Esophagus squamous epithelium (tissue), 5 donors: ENCODE data around the gene WDR6. TPM values are rescaled to one million over a fixed set of nuclear protein-coding genes. Genes with fewer than 3 reads are reported as not detected.

ENCODE experiments used
- DNase-seq: peaks from one replicate; lab custom pipeline; 2025; lab: John Stamatoyannopoulos, UW
- H3K27ac ChIP-seq, 4 donors: fragments of 200-600 bp; sonication (generic); one replicate each; pipeline ENCODE4 v1.5.1; 2016 to 2019; ENCODE audit warnings: mild to moderate bottlenecking in 1 of 4
- H3K27me3 ChIP-seq, 4 donors: fragments of 200-600 bp; sonication (generic); 1 replicate in 3 of 4; 2 replicates in 1 of 4; pipeline versions ENCODE4 v1.5.1 to v1.6.0; 2017 to 2021; ENCODE audit warnings: antibody characterized with exemption in 1 of 4
- H3K36me3 ChIP-seq, 3 donors: fragments of 200-600 bp; sonication (generic); one replicate each; pipeline ENCODE4 v1.5.1; 2016 to 2019
- H3K4me1 ChIP-seq, 3 donors: fragments of 200-600 bp; sonication (generic); one replicate each; pipeline ENCODE4 v1.5.1; 2017 to 2019
- H3K4me3 ChIP-seq, 4 donors: fragments of 200-600 bp; sonication (generic); 1 replicate in 3 of 4; 2 replicates in 1 of 4; pipeline ENCODE4 v1.5.1; 2016 to 2019; ENCODE audit warnings: mild to moderate bottlenecking in 2 of 4, moderate library complexity in 1 of 4
- H3K9me3 ChIP-seq, 3 donors: fragments of 200-600 bp; sonication (generic); one replicate each; pipeline ENCODE4 v1.5.1; 2016 to 2019
- POLR2A ChIP-seq, 4 donors: fragments of 450-650 bp; IDR thresholded peaks; one replicate each; pipeline ENCODE4 v1.6.1; 2017; ENCODE audit warnings: antibody characterized with exemption in 4 of 4, mild to moderate bottlenecking in 4 of 4, moderate library complexity in 3 of 4
- WGBS, 2 donors: methylation state at CpG; one replicate each; pipeline ENCODE4 v1.1.5; 2018; 5-methylcytosine and 5-hydroxymethylcytosine counted together
- intact Hi-C: fragments of 100-400 bp; cut with DNase I; formaldehyde crosslinking; loops from one replicate; pipeline ENCODE4 v1.15.0; 2022
- total RNA-seq, 4 donors: library from RNA; depleted of rRNA; stranded (reverse); fragments of >200 nt; gene quantifications; one replicate each; pipeline ENCODE4 v1.1.0, GENCODE V29; 2016
- TF ChIP-seq, protein P1 (sequence below), 6 experiments: fragments of 450-650 bp in 4 of 6; fragments of 200-600 bp in 2 of 6; sonication (generic) in 2 of 6; IDR thresholded peaks; one replicate each; pipeline ENCODE4 v1.5.1; 2016 to 2019; ENCODE audit warnings: antibody characterized with exemption in 6 of 6, mild to moderate bottlenecking in 4 of 6, moderate library complexity in 4 of 6
- donor health status: DM: yes; HTN: yes; CAD: no.

WDR6 gene
- total RNA-seq, 4 donors from 2014 or later: 27.4 to 78.0 (median 37.6) TPM

DNA sequence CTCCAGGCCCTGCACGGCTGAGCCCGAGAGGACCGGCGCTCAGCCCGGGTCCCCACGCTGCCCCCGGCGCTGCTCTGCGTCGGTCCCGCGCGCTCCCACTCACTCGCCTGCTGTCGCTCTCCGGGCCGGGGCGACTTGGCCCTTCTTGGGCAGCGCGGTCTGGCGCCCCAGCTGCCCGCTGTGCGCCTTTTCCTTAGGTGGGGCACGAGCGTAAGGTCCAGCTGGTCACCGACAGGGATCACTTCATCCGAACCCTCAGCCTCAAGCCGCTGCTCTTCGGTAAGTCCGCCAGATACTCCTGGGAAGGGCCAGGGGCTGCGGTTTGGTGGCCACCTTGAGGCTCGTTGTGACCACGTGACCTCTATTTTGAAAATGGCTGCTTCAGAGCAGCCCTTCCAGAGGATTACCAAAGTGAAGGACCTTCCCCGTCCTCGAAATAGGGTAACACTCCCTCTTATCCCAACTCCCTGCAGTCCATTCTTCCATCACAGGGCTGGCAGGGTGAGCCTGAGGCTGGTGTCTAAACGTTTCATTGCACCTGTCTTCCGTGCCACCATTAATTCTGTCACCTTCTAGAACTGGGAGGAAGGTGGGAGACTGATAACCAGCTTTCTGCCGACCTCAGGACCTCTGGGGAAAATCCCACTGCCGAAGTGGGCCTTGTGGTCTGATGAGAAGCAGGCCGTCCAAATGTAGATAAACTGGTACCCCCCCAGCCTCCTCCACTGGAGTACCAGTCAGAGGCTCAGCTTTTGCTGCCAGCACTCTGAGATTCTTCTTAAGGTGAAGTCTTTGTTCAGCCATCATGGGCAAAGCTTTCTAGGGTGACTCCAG lies 16.3 kb upstream of the WDR6 start:
- H3K4me1 ChIP-seq: peaks cover 14 to 47% (median 22%) of the 10 kb centered on the region in 3 donors
- no peak for DNase-seq
- WGBS, 2 donors: 9 to 11% methylated on average over 5 to 24 of the region's 40 CpGs

DNA sequence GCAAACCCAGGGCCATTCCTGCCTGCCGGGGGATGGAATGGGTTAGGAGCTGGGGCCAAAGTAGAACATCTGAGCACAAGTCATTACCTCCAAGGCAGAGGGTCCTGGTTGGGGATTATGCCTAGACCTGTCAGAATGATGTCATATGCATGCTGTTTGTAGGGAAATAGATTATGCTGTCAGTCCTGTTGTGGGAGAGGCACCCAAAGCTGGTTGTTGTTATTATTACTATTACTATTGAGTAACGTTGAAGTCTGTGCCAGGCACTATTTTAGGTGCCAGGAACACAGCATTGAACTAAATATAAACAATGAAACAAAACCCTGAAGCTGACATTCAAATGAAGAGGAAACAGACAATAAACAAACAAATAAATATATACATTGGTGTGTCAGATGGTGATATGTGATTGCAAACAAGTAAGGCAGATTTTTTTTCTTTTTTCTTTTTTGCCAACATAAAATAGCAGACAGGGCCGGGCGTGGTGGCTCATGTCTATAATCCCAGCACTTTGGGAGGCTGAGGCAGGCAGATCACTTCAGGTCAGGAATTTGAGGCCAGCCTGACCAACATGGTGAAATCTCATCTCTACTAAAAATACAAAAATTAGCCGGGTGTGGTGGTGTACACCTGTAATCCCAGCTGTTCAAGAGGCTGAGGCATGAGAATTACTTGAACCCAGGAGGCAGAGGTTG lies 15.2 kb upstream of the WDR6 start:
- intact Hi-C loops: no loop called here
- 64 to 70% methylated on average over 4 to 5 of the region's 5 CpGs for WGBS, 2 donors
- no peaks in the 10 kb centered on the region for H3K9me3 ChIP-seq
- H3K27me3 ChIP-seq: no peaks in the 10 kb centered on the region
- H3K27ac ChIP-seq: peak overlapping the region in 1 of 4 donors; percentile 90
- H3K4me3 ChIP-seq: peak overlapping the region in 2 of 4 donors; percentile 91 to 96
- DNase-seq: no peak
- TF ChIP-seq POLR2A (IDR thresholded peaks at IDR 0.05): no peak
- TF ChIP-seq, protein P1, sequence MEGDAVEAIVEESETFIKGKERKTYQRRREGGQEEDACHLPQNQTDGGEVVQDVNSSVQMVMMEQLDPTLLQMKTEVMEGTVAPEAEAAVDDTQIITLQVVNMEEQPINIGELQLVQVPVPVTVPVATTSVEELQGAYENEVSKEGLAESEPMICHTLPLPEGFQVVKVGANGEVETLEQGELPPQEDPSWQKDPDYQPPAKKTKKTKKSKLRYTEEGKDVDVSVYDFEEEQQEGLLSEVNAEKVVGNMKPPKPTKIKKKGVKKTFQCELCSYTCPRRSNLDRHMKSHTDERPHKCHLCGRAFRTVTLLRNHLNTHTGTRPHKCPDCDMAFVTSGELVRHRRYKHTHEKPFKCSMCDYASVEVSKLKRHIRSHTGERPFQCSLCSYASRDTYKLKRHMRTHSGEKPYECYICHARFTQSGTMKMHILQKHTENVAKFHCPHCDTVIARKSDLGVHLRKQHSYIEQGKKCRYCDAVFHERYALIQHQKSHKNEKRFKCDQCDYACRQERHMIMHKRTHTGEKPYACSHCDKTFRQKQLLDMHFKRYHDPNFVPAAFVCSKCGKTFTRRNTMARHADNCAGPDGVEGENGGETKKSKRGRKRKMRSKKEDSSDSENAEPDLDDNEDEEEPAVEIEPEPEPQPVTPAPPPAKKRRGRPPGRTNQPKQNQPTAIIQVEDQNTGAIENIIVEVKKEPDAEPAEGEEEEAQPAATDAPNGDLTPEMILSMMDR (IDR thresholded peaks at IDR 0.05): no peak
- H3K36me3 ChIP-seq: peaks cover 0 to 20% (median 0%) of the 10 kb centered on the region in 3 donors
- H3K4me1 ChIP-seq: peaks cover 14 to 47% (median 22%) of the 10 kb centered on the region in 3 donors

More for the DNA sequence above, 16.3 kb upstream of the WDR6 start:
- Histone ChIP-seq H3K36me3 (peaks cover 0 to 22% (median 0%) of the 10 kb centered on the region in 3 donors), H3K9me3 (no peaks in the 10 kb centered on the region), H3K27me3 (no peaks in the 10 kb centered on the region), H3K4me3 (peak overlapping the region; percentile 59 to 96 (median 75)), H3K27ac (peak overlapping the region; percentile 81 to 98 (median 88))
- TF ChIP-seq POLR2A (IDR thresholded peaks at IDR 0.05): no peak
- TF ChIP-seq, protein P1 (IDR thresholded peaks at IDR 0.05): no peak
- intact Hi-C loops: no loop called here

DNA sequence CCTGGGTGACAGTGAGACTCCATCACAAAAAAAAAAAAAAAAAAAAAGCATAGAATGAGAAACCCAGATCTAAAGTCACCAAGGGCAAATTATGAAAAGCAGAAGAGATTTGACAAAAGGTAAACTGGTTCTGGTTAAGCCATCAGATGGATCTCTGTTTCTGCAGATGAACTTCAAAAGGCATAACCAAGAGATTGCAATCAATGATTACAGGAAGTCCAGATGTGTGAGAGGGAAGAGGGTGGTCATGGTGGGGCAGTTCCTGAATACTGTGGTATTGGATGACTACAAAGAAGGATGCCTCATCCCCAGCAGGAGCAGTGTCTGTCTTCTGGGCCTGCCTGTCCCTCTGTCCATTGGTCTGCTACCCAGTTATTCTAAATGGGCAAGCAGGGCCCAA lies 13.4 kb upstream of the WDR6 start:
- Histone ChIP-seq H3K9me3 (no peaks in the 10 kb centered on the region), H3K36me3 (peaks cover 0 to 32% (median 0%) of the 10 kb centered on the region in 3 donors), H3K4me1 (peaks cover 14 to 38% (median 18%) of the 10 kb centered on the region in 3 donors), H3K27me3 (no peaks in the 10 kb centered on the region), H3K27ac (no peak overlapping the region), H3K4me3 (no peak overlapping the region)
- TF ChIP-seq POLR2A (IDR thresholded peaks at IDR 0.05): no peak
- TF ChIP-seq, protein P1 (IDR thresholded peaks at IDR 0.05): no peak
- intact Hi-C loops: no loop called here
- DNase-seq: no peak

DNA sequence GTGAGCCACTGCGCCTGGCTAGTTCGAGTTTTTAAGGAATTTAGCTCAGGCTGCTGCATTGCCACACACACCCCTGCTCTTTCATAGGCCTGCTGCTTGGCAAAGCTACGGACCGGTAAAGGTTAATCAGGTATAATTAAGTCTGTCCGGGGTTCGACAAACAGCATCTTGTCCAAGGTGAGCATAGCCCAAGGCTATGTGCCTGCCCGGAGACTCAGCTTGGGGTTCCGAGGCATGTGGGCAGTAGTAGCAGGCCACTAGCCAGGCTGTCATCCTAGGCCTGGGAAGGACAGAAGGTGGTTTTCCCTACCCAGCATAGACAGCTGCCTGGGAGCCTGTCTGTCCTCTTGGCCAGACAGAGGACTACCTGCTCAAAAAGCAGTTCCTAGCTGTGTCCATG lies 10.6 kb upstream of the WDR6 start:
- Histone ChIP-seq H3K4me3 (no peak overlapping the region), H3K4me1 (peaks cover 3 to 14% (median 6%) of the 10 kb centered on the region in 3 donors), H3K27ac (no peak overlapping the region), H3K27me3 (no peaks in the 10 kb centered on the region), H3K36me3 (peaks cover 0 to 32% (median 0%) of the 10 kb centered on the region in 3 donors), H3K9me3 (no peaks in the 10 kb centered on the region)
- TF ChIP-seq POLR2A (IDR thresholded peaks at IDR 0.05): no peak
- TF ChIP-seq, protein P1 (IDR thresholded peaks at IDR 0.05): no peak
- WGBS, 2 donors: 75 to 95% methylated on average over 2 to 7 of the region's 8 CpGs
- DNase-seq: no peak
- intact Hi-C loops: no loop called here
